Activated naive CD8-positive, alpha-beta T cell (primary cell): ENCODE measurements around the gene ANKRD34B.
"Not testable (repeated sequence)": the region's sequence is repeated elsewhere in the genome, so short reads cannot be mapped to it uniquely, and the experiment has no call there.

Experiments used
- H3K27ac Mint-ChIP-seq: one replicate; pipeline ENCODE4 v1.8.0; 2021; ENCODE audit warnings: mixed read lengths
- H3K27me3 Mint-ChIP-seq: one replicate; pipeline ENCODE4 v1.8.0; 2021; ENCODE audit warnings: mixed read lengths
- H3K36me3 Mint-ChIP-seq: one replicate; pipeline ENCODE4 v1.8.0; 2021; ENCODE audit warnings: mixed read lengths
- H3K4me1 Mint-ChIP-seq: one replicate; pipeline ENCODE4 v1.8.0; 2021; ENCODE audit warnings: low read depth, mixed read lengths
- H3K4me3 Mint-ChIP-seq: one replicate; pipeline ENCODE4 v1.8.0; 2021; ENCODE audit warnings: mild to moderate bottlenecking, mixed read lengths
- H3K9me3 Mint-ChIP-seq: one replicate; pipeline ENCODE4 v1.8.0; 2021; ENCODE audit warnings: low read depth, mixed read lengths

The ANKRD34B gene

DNA sequence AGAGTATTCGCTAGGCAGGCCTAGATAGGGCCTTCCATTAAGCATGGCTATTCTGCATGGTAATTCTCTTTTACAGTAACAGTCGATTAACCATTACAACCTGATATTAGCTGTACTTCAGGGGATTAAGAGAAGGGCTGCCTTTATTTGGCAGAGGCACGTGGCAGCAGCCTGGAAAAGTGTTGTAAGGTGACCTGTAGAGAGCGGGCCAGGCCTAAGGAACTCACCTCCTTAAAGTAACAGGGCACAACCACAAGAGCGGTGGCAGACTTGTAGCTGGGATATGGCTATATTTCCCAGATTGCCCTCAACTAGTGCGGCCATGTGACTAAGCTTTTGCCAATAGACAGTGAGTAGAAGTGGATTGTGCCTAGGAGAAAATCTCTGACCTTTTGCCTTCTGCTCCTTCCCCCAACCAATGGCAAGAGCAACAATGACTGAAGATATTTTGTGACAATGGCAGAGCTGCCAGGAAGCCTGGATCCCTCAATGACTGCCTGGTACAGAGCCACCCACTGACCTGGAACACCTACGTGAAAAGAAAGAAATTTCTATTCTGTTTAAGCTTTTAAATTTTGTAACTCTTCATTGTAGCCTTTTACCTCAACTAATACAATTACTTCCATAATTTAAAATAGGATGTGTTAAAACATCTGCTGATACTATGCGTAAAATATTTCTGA lies 18.9 kb upstream of the ANKRD34B start:
- H3K36me3 Mint-ChIP-seq = no peaks in the 10 kb centered on the region
- no peak overlapping the region for H3K27ac Mint-ChIP-seq

DNA sequence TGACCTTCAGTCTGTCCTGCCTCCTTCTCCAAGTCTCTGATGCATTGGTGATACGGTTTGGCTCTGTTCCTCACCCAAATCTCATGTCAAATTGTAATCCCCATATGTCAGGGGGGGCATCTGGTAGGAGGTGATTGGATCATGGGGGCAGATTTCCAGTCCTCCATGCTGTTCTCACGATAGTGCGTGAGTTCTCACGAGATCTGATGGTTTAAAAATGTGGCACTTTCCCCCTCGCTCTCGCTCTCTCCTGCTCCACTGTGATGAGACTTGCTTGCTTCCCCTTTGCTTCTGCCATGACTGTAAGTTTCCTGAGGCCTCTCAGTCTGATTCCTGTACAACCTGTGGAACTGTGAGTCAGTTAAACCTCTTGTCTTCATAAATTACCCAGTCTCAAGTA lies 14.7 kb upstream of the ANKRD34B start:
- Mint-ChIP-seq H3K4me1 (no peaks in the 10 kb centered on the region), H3K36me3 (no peaks in the 10 kb centered on the region), H3K27ac (no peak overlapping the region)

More for the DNA sequence above, 18.9 kb upstream of the ANKRD34B start:
- Mint-ChIP-seq H3K4me3 (no peak overlapping the region), H3K4me1 (no peaks in the 10 kb centered on the region), H3K27me3 (peaks cover 2% of the 10 kb centered on the region), H3K9me3 (no peaks in the 10 kb centered on the region)

DNA sequence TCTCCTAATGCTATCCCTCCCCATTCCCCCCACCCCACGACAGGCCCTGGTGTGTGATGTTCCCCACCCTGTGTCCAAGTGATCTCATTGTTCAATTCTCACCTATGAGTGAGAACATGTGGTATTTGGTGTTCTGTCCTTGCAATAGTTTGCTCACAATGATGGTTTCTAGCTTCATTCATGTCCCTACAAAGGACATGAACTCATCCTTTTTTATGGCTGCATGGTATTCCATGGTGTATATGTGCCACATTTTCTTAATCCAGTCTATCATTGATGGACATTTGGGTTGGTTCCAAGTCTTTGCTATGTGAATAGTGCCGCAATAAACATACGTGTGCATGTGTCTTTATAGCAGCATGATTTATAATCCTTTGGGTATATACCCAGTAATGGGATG lies 10.2 kb upstream of the ANKRD34B start:
- H3K9me3 Mint-ChIP-seq, H3K4me1 Mint-ChIP-seq, H3K27me3 Mint-ChIP-seq, H3K36me3 Mint-ChIP-seq, H3K27ac Mint-ChIP-seq, H3K4me3 Mint-ChIP-seq: not testable (repeated sequence)

More for the DNA sequence above, 14.7 kb upstream of the ANKRD34B start:
- H3K9me3 Mint-ChIP-seq = no peaks in the 10 kb centered on the region
- peaks cover 4% of the 10 kb centered on the region for H3K27me3 Mint-ChIP-seq
- H3K4me3 Mint-ChIP-seq = no peak overlapping the region

DNA sequence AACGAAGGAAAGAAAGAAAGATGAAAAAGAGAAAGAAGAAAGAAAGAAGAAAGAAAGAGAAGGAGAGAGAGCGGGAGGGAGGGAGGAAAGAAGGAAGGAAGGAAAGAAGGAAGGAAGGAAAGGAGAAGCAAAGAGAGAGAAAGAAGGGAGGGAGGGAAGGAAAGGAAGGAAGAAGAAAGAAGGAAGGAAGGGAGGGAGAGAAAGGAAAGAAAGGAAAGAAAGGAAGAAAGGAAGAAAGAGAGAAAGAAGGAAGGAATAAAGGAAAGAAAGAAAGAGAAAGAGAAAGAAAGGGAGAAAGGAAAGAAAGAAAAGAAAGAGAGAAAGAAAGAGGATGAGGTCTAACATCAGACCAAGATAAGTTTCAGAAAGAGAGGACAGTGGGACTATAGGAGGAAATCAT lies 9.0 kb upstream of the ANKRD34B start:
- no peaks in the 10 kb centered on the region for H3K36me3 Mint-ChIP-seq
- H3K4me1 Mint-ChIP-seq = no peaks in the 10 kb centered on the region
- no peak overlapping the region for H3K27ac Mint-ChIP-seq
- H3K4me3 Mint-ChIP-seq = no peak overlapping the region
- H3K9me3 Mint-ChIP-seq = no peaks in the 10 kb centered on the region
- peaks cover 7% of the 10 kb centered on the region for H3K27me3 Mint-ChIP-seq

DNA sequence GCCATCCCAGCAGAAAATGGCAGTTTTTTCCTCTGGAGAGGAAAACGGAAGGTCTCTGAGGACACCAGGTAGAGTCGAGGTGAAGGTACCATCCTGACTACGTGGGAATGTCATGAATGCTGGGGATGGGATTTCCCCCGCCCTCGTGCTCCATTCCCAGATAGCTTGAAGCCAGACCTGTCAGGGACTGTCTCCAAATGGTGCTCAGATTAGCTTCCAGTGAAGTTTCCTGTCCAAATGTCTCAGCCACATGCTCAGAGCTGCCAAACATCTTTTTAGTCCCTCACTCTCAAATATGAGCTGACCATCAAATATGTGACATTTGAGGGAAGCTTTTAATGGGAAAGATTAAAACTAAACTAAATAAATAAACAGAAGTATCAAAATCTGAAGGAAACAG lies 7.6 kb upstream of the ANKRD34B start:
- Mint-ChIP-seq H3K27me3 (peaks cover 12% of the 10 kb centered on the region), H3K9me3 (no peaks in the 10 kb centered on the region), H3K36me3 (no peaks in the 10 kb centered on the region), H3K4me3 (no peak overlapping the region), H3K27ac (no peak overlapping the region), H3K4me1 (no peaks in the 10 kb centered on the region)

DNA sequence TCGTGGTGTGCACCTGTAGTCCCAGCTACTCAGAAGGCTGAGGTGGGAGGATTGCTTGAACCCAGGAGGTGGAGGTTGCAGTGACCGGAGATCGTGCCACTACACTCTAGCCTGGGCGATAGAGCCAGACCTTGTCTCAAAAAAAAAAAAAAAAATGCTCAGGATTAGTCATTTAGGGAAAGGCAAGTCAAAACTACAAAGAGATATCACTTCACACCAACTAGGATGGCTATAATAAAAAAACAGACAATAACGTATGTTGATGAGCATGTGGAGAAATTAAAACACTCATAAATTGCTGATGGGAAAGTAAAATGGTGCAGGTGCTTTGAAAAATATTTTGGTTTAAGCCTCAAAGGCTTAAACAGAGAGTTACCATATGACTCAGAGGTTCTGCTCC lies 6.3 kb upstream of the ANKRD34B start:
- Mint-ChIP-seq H3K27me3 (peaks cover 17% of the 10 kb centered on the region), H3K4me3 (no peak overlapping the region), H3K27ac (no peak overlapping the region), H3K4me1 (no peaks in the 10 kb centered on the region), H3K36me3 (no peaks in the 10 kb centered on the region), H3K9me3 (no peaks in the 10 kb centered on the region)

DNA sequence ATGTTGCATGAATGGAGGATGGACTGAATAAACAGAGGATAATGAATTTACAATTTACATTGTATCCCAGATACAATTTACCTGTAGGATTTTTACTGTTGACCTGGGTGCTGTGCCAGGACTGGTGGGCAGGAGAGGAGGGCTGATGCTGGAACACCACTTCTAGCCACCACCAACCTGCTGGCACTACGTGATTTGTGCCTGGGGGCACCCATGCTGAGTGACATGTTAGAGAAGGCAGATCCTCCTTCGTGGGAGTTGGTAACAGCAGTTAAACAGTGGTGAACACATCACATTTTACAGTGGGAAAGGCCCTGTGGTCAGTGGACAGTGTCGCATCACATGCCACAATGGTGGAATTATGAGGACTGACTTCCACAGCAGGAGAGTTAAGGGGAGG lies 3.0 kb upstream of the ANKRD34B start:
- H3K4me3 Mint-ChIP-seq = no peak overlapping the region
- no peaks in the 10 kb centered on the region for H3K36me3 Mint-ChIP-seq
- no peak overlapping the region for H3K27ac Mint-ChIP-seq
- peaks cover 28% of the 10 kb centered on the region for H3K27me3 Mint-ChIP-seq
- H3K4me1 Mint-ChIP-seq = peaks cover 4% of the 10 kb centered on the region
- H3K9me3 Mint-ChIP-seq = no peaks in the 10 kb centered on the region

DNA sequence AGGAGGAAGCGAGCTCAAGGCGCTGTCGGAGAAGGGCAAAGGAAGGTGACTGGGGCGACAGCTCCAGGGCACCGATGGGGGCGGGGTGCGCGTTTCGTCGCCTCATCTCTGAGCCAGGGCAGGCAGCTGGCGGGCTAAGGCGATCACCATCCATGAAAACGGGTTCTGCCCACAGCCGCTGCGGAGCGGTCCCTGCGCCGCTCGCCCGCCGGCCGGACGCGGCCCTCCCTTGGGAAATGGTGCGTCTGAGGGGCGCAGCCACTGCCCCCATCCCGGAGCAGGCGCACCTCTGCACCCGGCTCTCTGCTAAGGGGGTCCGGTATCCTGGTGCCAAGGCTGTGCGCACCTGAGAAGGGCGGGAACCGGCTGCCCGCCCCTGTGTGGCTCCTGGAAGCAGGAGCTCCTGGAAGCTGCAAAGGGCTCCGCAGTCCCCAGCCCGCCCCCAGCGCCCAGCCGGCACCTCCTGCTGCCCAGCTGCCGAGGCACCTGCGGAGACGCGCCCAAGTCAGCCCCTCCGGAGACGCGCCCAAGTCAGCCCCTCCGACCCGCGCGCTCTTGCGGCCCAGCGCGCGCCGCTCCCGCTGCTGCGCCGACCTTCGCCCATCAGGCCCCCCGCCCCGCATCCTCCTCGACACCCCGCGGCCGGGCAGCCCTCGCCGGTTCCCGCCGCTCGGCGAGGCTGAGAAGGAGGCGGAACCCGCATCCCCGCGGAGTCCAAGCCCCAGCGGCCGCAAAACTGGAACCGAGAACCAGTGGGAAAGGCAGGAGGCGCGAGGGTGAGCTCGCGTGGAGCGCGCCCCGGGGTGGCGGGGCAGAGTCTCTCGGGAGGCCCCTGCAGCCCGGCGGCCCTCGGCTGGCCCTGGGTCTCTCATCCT lies 757 bp downstream of the ANKRD34B start:
- Mint-ChIP-seq H3K36me3 (no peaks in the 10 kb centered on the region), H3K27ac (no peak overlapping the region), H3K27me3 (peaks cover 43% of the 10 kb centered on the region), H3K4me1 (peaks cover 4% of the 10 kb centered on the region), H3K9me3 (no peaks in the 10 kb centered on the region), H3K4me3 (peak overlapping the region; percentile 47)

DNA sequence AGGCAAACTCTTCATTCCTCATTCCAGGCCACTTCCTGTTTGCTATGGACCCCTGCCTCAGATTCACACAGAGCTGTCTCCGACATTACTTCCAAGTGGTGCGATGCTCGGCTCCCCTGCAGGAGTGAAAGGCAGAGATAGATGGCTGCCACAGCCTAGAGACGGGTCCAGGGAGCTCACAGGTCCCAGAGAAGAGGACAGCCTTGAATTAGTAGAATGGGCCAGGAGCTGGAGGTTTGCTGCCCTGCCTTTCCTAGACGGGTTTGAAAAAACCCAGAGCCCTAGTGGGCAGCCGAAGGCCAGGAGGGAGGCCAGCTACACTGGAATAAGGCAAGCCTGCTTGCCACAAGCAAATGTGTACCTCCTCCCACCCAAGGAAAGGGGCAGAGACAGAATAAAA lies 1.8 kb downstream of the ANKRD34B start:
- Mint-ChIP-seq H3K27ac (no peak overlapping the region), H3K27me3 (peaks cover 41% of the 10 kb centered on the region), H3K36me3 (no peaks in the 10 kb centered on the region), H3K4me1 (peaks cover 4% of the 10 kb centered on the region), H3K9me3 (no peaks in the 10 kb centered on the region), H3K4me3 (peak overlapping the region; percentile 13)

DNA sequence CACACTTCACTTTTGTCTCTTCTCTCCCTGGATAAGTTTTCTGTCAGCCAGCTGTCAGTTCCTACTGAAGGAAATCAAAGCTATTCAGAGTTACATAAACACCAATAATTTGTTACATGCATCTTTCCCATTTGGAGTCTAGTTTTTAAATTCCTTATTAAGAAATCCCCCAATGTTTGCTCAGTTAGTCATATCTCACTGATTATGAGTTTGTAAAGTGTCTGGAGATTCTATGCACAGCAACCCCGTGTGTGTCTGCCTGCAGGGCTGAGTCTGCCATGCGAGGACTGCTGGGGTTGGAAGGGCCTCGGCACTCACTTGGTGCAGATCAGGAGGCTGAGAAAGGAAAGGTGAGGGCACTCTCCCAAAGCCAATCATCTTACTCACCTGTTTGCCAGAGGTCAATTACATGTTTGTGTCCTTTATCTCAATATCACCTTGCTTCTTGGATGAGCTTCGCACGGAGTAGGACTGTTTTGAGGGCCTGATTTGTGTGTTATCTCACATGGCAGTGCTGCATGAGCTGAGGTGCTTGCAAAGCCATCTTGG lies 3.3 kb downstream of the ANKRD34B start:
- H3K27me3 Mint-ChIP-seq = peaks cover 29% of the 10 kb centered on the region
- H3K4me3 Mint-ChIP-seq = no peak overlapping the region
- no peak overlapping the region for H3K27ac Mint-ChIP-seq
- H3K36me3 Mint-ChIP-seq = no peaks in the 10 kb centered on the region
- H3K4me1 Mint-ChIP-seq = peaks cover 4% of the 10 kb centered on the region
- no peaks in the 10 kb centered on the region for H3K9me3 Mint-ChIP-seq

DNA sequence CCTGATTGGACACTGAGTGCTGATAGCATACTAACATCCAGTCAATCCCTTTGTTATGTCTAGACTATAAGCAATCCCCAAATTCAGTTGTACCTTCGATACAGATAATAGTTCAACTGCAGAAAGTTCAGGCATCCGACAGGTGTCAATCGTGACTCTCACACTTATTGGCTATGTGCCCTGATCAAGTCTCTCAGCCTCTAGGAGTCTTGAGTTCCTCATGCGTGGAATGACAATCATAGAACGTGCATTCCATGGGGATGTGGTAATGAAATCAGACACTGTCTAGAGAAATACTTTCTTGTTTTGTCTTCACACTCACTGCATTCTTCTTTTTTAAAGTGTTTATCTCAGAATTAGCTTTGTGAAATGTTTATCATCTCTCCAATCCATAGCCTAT lies 4.8 kb downstream of the ANKRD34B start:
- no peaks in the 10 kb centered on the region for H3K36me3 Mint-ChIP-seq
- peaks cover 20% of the 10 kb centered on the region for H3K27me3 Mint-ChIP-seq
- no peaks in the 10 kb centered on the region for H3K9me3 Mint-ChIP-seq
- H3K27ac Mint-ChIP-seq = no peak overlapping the region
- no peak overlapping the region for H3K4me3 Mint-ChIP-seq
- H3K4me1 Mint-ChIP-seq = peaks cover 1% of the 10 kb centered on the region

DNA sequence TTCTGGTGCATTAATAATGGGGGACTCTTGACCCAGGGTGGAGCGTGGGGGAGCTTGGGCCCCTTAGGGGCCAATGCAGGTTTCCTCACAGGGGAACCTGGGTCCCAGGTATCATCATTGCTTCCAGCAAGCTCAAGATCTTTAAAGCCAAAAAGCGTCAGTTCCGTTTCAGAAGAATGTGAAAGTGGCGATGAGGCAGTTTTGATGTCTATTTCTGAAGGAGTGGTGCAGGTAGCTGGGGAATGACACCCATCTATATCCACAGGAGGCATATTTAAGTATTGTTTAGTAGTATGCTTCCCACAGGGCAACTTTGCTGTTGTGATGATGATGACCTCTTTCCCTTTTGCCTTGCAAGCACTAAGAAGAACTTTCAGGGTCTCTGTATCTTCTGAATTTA lies 10.8 kb downstream of the ANKRD34B start:
- Mint-ChIP-seq H3K36me3 (no peaks in the 10 kb centered on the region), H3K4me1 (no peaks in the 10 kb centered on the region), H3K27me3 (peaks cover 5% of the 10 kb centered on the region)

DNA sequence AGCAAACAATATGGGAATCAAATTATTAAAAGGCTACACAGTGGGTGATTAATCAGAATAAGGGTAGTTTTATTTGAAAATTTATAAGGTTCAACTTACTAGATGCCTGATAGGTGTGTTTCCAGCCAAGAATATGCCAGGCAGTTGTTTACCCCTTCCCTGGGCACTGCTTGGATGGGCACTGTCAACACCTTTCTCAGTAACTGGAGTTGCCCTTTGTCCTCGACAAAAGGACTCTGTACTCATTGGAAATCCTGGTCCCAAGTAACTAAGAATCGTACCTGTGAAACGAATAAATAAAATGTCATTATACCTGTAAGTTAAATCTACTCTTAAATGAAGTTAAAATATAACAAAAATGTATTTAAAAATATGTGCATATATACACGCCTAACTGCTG lies 15.0 kb downstream of the ANKRD34B start:
- no peak overlapping the region for H3K4me3 Mint-ChIP-seq
- no peaks in the 10 kb centered on the region for H3K4me1 Mint-ChIP-seq
- H3K27me3 Mint-ChIP-seq = peaks cover 10% of the 10 kb centered on the region
- no peaks in the 10 kb centered on the region for H3K9me3 Mint-ChIP-seq
- no peak overlapping the region for H3K27ac Mint-ChIP-seq
- H3K36me3 Mint-ChIP-seq = no peaks in the 10 kb centered on the region

More for the DNA sequence above, 10.8 kb downstream of the ANKRD34B start:
- H3K27ac Mint-ChIP-seq = no peak overlapping the region
- H3K4me3 Mint-ChIP-seq = no peak overlapping the region
- H3K9me3 Mint-ChIP-seq = no peaks in the 10 kb centered on the region

DNA sequence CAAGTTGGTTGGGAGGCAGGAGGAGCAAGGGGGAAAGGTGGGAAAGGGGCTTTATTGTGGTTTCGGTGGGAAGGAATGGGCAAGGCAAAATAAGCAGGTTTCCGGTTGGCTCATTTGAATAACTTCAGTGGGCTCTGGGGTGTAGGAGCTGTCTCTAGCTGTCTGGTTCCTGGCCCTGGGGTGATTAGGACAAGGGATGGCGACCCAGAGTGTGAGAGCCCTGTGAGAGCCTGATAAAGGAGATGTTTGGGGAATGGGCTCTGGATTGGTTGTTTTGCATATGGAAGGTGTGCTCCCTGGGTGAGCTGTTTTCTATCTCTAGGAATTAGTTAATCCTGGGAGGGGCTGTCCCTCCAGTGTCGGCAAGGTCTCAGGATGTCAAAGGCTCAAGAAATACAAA lies 15.4 kb downstream of the ANKRD34B start:
- H3K4me1 Mint-ChIP-seq = no peaks in the 10 kb centered on the region

DNA sequence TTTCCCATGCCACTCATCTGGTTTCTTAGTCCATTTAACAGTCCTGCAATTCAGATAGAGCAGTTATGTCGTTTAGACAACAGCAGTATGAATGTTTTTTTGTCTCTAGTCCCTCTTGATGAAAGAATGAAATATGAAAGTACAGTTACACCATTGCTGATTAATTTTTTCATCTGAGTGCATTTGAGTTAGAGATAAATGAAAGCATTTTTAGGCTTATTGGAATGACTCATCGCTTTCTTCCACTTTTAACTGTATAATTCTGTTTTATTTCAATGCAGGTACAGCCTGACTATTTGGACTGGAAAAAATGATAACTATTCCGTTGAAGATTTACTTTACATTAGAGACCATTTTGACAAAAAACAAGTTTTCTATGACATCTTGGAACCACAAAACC lies 28.7 kb downstream of the ANKRD34B start:
- Mint-ChIP-seq H3K27ac (no peak overlapping the region), H3K4me3 (no peak overlapping the region), H3K4me1 (peaks cover 2% of the 10 kb centered on the region), H3K9me3 (no peaks in the 10 kb centered on the region), H3K27me3 (no peaks in the 10 kb centered on the region), H3K36me3 (no peaks in the 10 kb centered on the region)

More for the DNA sequence above, 15.4 kb downstream of the ANKRD34B start:
- Mint-ChIP-seq H3K9me3 (no peaks in the 10 kb centered on the region), H3K4me3 (no peak overlapping the region), H3K27me3 (peaks cover 10% of the 10 kb centered on the region), H3K36me3 (no peaks in the 10 kb centered on the region), H3K27ac (no peak overlapping the region)
